ENCODE data around the gene CCDC70.

CCDC70 gene

GRCh38 chr13:51841732-51842131 lies 20.0 kb upstream of the CCDC70 start:
- H3K27me3 Mint-ChIP-seq = no peaks in the 10 kb centered on the region
- H3K4me1 Mint-ChIP-seq = peaks cover 7% of the 10 kb centered on the region
- H3K4me3 Mint-ChIP-seq = no peak overlapping the region
- no peak overlapping the region for H3K27ac Mint-ChIP-seq
- H3K9me3 Mint-ChIP-seq = no peaks in the 10 kb centered on the region
- no peaks in the 10 kb centered on the region for H3K36me3 Mint-ChIP-seq

GRCh38 chr13:51843529-51843928 lies 18.2 kb upstream of the CCDC70 start:
- Mint-ChIP-seq H3K4me1 (peaks cover 7% of the 10 kb centered on the region), H3K27me3 (no peaks in the 10 kb centered on the region), H3K36me3 (no peaks in the 10 kb centered on the region), H3K4me3 (no peak overlapping the region), H3K27ac (no peak overlapping the region), H3K9me3 (no peaks in the 10 kb centered on the region)

- Mint-ChIP-seq H3K4me1 (peaks cover 7% of the 10 kb centered on the region), H3K4me3 (peak within 1 kb of the TSS; percentile 47), H3K9me3 (no peaks in the 10 kb centered on the region), H3K27me3 (no peaks in the 10 kb centered on the region), H3K36me3 (no peaks in the 10 kb centered on the region), H3K27ac (no peak within 1 kb of the TSS)
Measured at GRCh38 chr13:51844862-51845573, 16.8 kb upstream of the CCDC70 start, which contains the start of gene TMEM272. Gene TMEM272 (minus strand): TSS chr13:51845177. CDS start chr13:51838530, 6,647 bp downstream.

- no peak overlapping the region for H3K27ac Mint-ChIP-seq
- no peaks in the 10 kb centered on the region for H3K27me3 Mint-ChIP-seq
- H3K36me3 Mint-ChIP-seq = no peaks in the 10 kb centered on the region
- H3K4me3 Mint-ChIP-seq = no peak overlapping the region
- H3K9me3 Mint-ChIP-seq = no peaks in the 10 kb centered on the region
- H3K4me1 Mint-ChIP-seq = peaks cover 7% of the 10 kb centered on the region
Measured at GRCh38 chr13:51845574-51846318, 16.0 kb upstream of the CCDC70 start.

GRCh38 chr13:51846756-51847155 lies 15.0 kb upstream of the CCDC70 start:
- Mint-ChIP-seq H3K4me1 (peaks cover 7% of the 10 kb centered on the region), H3K36me3 (no peaks in the 10 kb centered on the region), H3K27me3 (peaks cover 4% of the 10 kb centered on the region), H3K9me3 (no peaks in the 10 kb centered on the region), H3K27ac (no peak overlapping the region), H3K4me3 (no peak overlapping the region)

GRCh38 chr13:51848674-51849073 lies 13.1 kb upstream of the CCDC70 start:
- no peaks in the 10 kb centered on the region for H3K36me3 Mint-ChIP-seq
- H3K9me3 Mint-ChIP-seq = no peaks in the 10 kb centered on the region
- H3K4me3 Mint-ChIP-seq = no peak overlapping the region
- peaks cover 7% of the 10 kb centered on the region for H3K4me1 Mint-ChIP-seq
- no peak overlapping the region for H3K27ac Mint-ChIP-seq
- peaks cover 4% of the 10 kb centered on the region for H3K27me3 Mint-ChIP-seq

- Mint-ChIP-seq H3K27ac (no peak overlapping the region), H3K4me1 (peaks cover 7% of the 10 kb centered on the region), H3K27me3 (peaks cover 4% of the 10 kb centered on the region), H3K4me3 (no peak overlapping the region), H3K9me3 (no peaks in the 10 kb centered on the region), H3K36me3 (no peaks in the 10 kb centered on the region)
Measured at GRCh38 chr13:51849145-51850101, 12.3 kb upstream of the CCDC70 start.

- H3K4me3 Mint-ChIP-seq = no peak overlapping the region
- no peaks in the 10 kb centered on the region for H3K9me3 Mint-ChIP-seq
- H3K36me3 Mint-ChIP-seq = no peaks in the 10 kb centered on the region
- no peak overlapping the region for H3K27ac Mint-ChIP-seq
- peaks cover under 1% of the 10 kb centered on the region for H3K4me1 Mint-ChIP-seq
- peaks cover 2% of the 10 kb centered on the region for H3K27me3 Mint-ChIP-seq
Measured at GRCh38 chr13:51856027-51856736, 5.6 kb upstream of the CCDC70 start.

GRCh38 chr13:51856998-51857397 lies 4.8 kb upstream of the CCDC70 start:
- Mint-ChIP-seq H3K27me3 (peaks cover 2% of the 10 kb centered on the region), H3K4me3 (no peak overlapping the region), H3K27ac (no peak overlapping the region), H3K4me1 (peaks cover 7% of the 10 kb centered on the region), H3K9me3 (no peaks in the 10 kb centered on the region), H3K36me3 (no peaks in the 10 kb centered on the region)

- no peaks in the 10 kb centered on the region for H3K36me3 Mint-ChIP-seq
- no peak overlapping the region for H3K27ac Mint-ChIP-seq
- no peaks in the 10 kb centered on the region for H3K9me3 Mint-ChIP-seq
- H3K4me3 Mint-ChIP-seq = no peak overlapping the region
- H3K27me3 Mint-ChIP-seq = peaks cover 2% of the 10 kb centered on the region
- H3K4me1 Mint-ChIP-seq = peaks cover 12% of the 10 kb centered on the region
Measured at GRCh38 chr13:51858433-51859247, 3.1 kb upstream of the CCDC70 start.

GRCh38 chr13:51862957-51863356 lies 1.2 kb downstream of the CCDC70 start:
- no peak overlapping the region for H3K27ac Mint-ChIP-seq
- no peaks in the 10 kb centered on the region for H3K27me3 Mint-ChIP-seq
- no peak overlapping the region for H3K4me3 Mint-ChIP-seq
- H3K4me1 Mint-ChIP-seq = peaks cover 12% of the 10 kb centered on the region
- H3K9me3 Mint-ChIP-seq = no peaks in the 10 kb centered on the region
- no peaks in the 10 kb centered on the region for H3K36me3 Mint-ChIP-seq

- no peak overlapping the region for H3K4me3 Mint-ChIP-seq
- H3K36me3 Mint-ChIP-seq = no peaks in the 10 kb centered on the region
- peaks cover 12% of the 10 kb centered on the region for H3K4me1 Mint-ChIP-seq
- no peaks in the 10 kb centered on the region for H3K9me3 Mint-ChIP-seq
- no peak overlapping the region for H3K27ac Mint-ChIP-seq
- H3K27me3 Mint-ChIP-seq = peaks cover 3% of the 10 kb centered on the region
Measured at GRCh38 chr13:51865838-51866237, 4.1 kb downstream of the CCDC70 start.

- Mint-ChIP-seq H3K9me3 (no peaks in the 10 kb centered on the region), H3K36me3 (no peaks in the 10 kb centered on the region), H3K4me3 (no peak overlapping the region)
Measured at GRCh38 chr13:51867062-51867461, 5.3 kb downstream of the CCDC70 start.

GRCh38 chr13:51869916-51870315 lies 8.1 kb downstream of the CCDC70 start:
- H3K27ac Mint-ChIP-seq = no peak overlapping the region
- H3K4me3 Mint-ChIP-seq = no peak overlapping the region
- H3K4me1 Mint-ChIP-seq = no peaks in the 10 kb centered on the region
- H3K27me3 Mint-ChIP-seq = peaks cover 3% of the 10 kb centered on the region
- no peaks in the 10 kb centered on the region for H3K36me3 Mint-ChIP-seq
- no peaks in the 10 kb centered on the region for H3K9me3 Mint-ChIP-seq

More at GRCh38 chr13:51867062-51867461, 5.3 kb downstream of the CCDC70 start:
- Mint-ChIP-seq H3K4me1 (peaks cover 5% of the 10 kb centered on the region), H3K27me3 (peaks cover 3% of the 10 kb centered on the region), H3K27ac (peak overlapping the region; percentile 52)

All from activated naive CD4-positive, alpha-beta T cell treated with anti-CD3 and anti-CD28 coated beads, Interleukin-2, amount 50 U/mL, for 24 hours (primary cell).